K562 (cell line): ENCODE measurements around the gene OR2D2. TPM values are rescaled to one million over a fixed set of nuclear protein-coding genes. Genes with fewer than 3 reads are reported as not detected.

Source experiments
- ATAC-seq: fragments of 200-7000 bp; cut with Tn5 transposase; 3 replicates; pipeline ENCODE4 v1.9.1; 2020; ENCODE audit warnings: moderate library complexity
- BruUV-seq: library from RNA; stranded (reverse); fragments of 400-500 nt; replicated peaks from 2 replicates; lab custom pipeline; 2021; lab: Mats Ljungman, UMichigan
- CTCF ChIA-PET: fragments of 300-600 bp; formaldehyde crosslinking; extraction: SDS; loops from one replicate; lab custom pipeline; 2021; ENCODE audit warnings: low intra/inter-chr PET ratio; lab: Yijun Ruan, JAX
- POLR2A ChIA-PET: fragments of 300-600, 350-650 bp; sonication (Branson Sonifier 250); formaldehyde crosslinking; extraction: SDS; loops from one replicate; lab custom pipeline; 2021; ENCODE audit warnings: antibody characterized with exemption, inconsistent platforms; lab: Yijun Ruan, JAX
- DNase-seq, 4 experiments: peaks; one replicate each; pipeline versions ENCODE4 v3.0.0 to v3.0.0-alpha.2; 2011 to 2018; ENCODE audit warnings: low spot score in 3 of 4, mixed read lengths in 3 of 4; ENCODE audit errors: extremely low read depth in 1 of 4
- FAIRE-seq: peaks from 2 replicates; lab custom pipeline; 2011; peaks lifted over from hg19 to GRCh38; lab: Jason Lieb, UNC
- H2AFZ ChIP-seq: 2 replicates; pipeline ENCODE4 v1.6.0; 2011; ENCODE audit warnings: low read depth, low read length, control low read depth, inconsistent platforms
- H3K27ac ChIP-seq: fragments of 200-600 bp; 3 replicates; pipeline ENCODE4 v1.8.0; 2011; ENCODE audit warnings: low read depth, mild to moderate bottlenecking, control low read depth, inconsistent platforms, low read length, moderate library complexity, mixed read lengths; ENCODE audit errors: extremely low read depth
- H3K27me3 ChIP-seq, 2 experiments: fragments of 300-600 bp in 1 of 2; 2 replicates in 1 of 2; 3 replicates in 1 of 2; pipeline versions ENCODE4 v1.6.0 to v1.8.0; 2011; ENCODE audit warnings: inconsistent platforms in 2 of 2, low read length in 2 of 2, mild to moderate bottlenecking in 1 of 2, mixed read lengths in 1 of 2, moderate library complexity in 1 of 2; ENCODE audit not compliant: control insufficient read depth in 2 of 2, insufficient read depth in 2 of 2
- H3K36me3 ChIP-seq: fragments of 300-600 bp; 3 replicates; pipeline ENCODE4 v1.8.0; 2011; ENCODE audit warnings: mild to moderate bottlenecking, low read length, inconsistent platforms; ENCODE audit not compliant: control insufficient read depth, insufficient read depth
- H3K4me1 ChIP-seq, 2 experiments: fragments of 200-600 bp in 1 of 2; replicated peaks in 1 of 2; 2 replicates in 1 of 2; 3 replicates in 1 of 2; pipeline versions ENCODE4 v1.5.1 to v1.8.0; 2011; ENCODE audit warnings: inconsistent platforms in 2 of 2, low read length in 2 of 2, mild to moderate bottlenecking in 1 of 2, mixed read lengths in 1 of 2, moderate library complexity in 1 of 2; ENCODE audit not compliant: control insufficient read depth in 2 of 2, insufficient read depth in 2 of 2
- H3K4me2 ChIP-seq: 2 replicates; pipeline ENCODE4 v1.6.1; 2011; ENCODE audit warnings: low read length, control low read depth, inconsistent platforms, mixed read lengths; ENCODE audit not compliant: insufficient read depth
- H3K4me3 ChIP-seq: fragments of 200-600 bp; sonication (generic), shearing (Covaris generic); 2 replicates; pipeline ENCODE4 v1.5.1; 2016; ENCODE audit warnings: control low read depth, inconsistent platforms
- H3K79me2 ChIP-seq: fragments of 200-600 bp; 3 replicates; pipeline ENCODE4 v1.8.0; 2011; ENCODE audit warnings: low read length, inconsistent platforms; ENCODE audit not compliant: control insufficient read depth, insufficient read depth
- H3K9ac ChIP-seq, 2 experiments: 2 replicates each; pipeline versions ENCODE4 v1.6.0 to v1.6.1; 2011; ENCODE audit warnings: low read depth in 2 of 2, low read length in 2 of 2, control low read depth in 1 of 2, inconsistent platforms in 1 of 2, mild to moderate bottlenecking in 1 of 2, mixed read lengths in 1 of 2; ENCODE audit not compliant: insufficient read depth in 1 of 2
- H3K9me1 ChIP-seq: one replicate; pipeline ENCODE4 v1.6.0; 2011; ENCODE audit warnings: inconsistent platforms, mild to moderate bottlenecking, low read length, moderate library complexity; ENCODE audit not compliant: control insufficient read depth, insufficient read depth
- H3K9me3 ChIP-seq: replicated peaks from 2 replicates; pipeline ENCODE4 v1.5.1; 2011; ENCODE audit warnings: low read depth, low read length, inconsistent platforms; ENCODE audit not compliant: control insufficient read depth, insufficient read depth
- H4K20me1 ChIP-seq: replicated peaks from 2 replicates; pipeline ENCODE4 v1.6.1; 2011; ENCODE audit warnings: low read length, inconsistent platforms, mixed read lengths; ENCODE audit not compliant: control insufficient read depth, insufficient read depth
- ARID3A ChIP-seq: IDR thresholded peaks from 2 replicates; pipeline ENCODE4 v1.6.1; 2012; ENCODE audit warnings: low read depth, low read length, improper control_type of control experiment, borderline replicate concordance
- ARID4B ChIP-seq: sonication (generic); formaldehyde crosslinking; IDR thresholded peaks from 2 replicates; pipeline ENCODE4 v1.8.0; 2022; ENCODE audit warnings: mild to moderate bottlenecking, missing genetic modification reagents
- MAFF ChIP-seq: IDR thresholded peaks from 2 replicates; pipeline ENCODE4 v1.6.1; 2012; ENCODE audit warnings: low read length, improper control_type of control experiment
- NFIC ChIP-seq: fragments of 450-650 bp; IDR thresholded peaks from 2 replicates; pipeline ENCODE4 v1.6.1; 2017; ENCODE audit warnings: mild to moderate bottlenecking, inconsistent platforms
- SMAD3 ChIP-seq: fragments of 450-650 bp; formaldehyde crosslinking; conservative IDR thresholded peaks from 2 replicates; pipeline ENCODE4 v1.4.0; 2020; ENCODE audit warnings: mild to moderate bottlenecking
- ZMIZ1 ChIP-seq, 2 experiments: fragments of 150-350 bp in 1 of 2; IDR thresholded peaks; 2 replicates each; pipeline ENCODE4 v1.6.1; 2012 to 2016; ENCODE audit warnings: low read depth in 2 of 2, low read length in 2 of 2, mild to moderate bottlenecking in 1 of 2, moderate library complexity in 1 of 2
- WGBS: fragments of 100-300 bp; shearing (Covaris generic); methylation state at CpG from one replicate; pipeline ENCODE4 v1.1.6; 2016; ENCODE audit warnings: low coverage, mixed read lengths; ENCODE audit not compliant: insufficient coverage; ENCODE audit errors: missing lambda C conversion rate; 5-methylcytosine and 5-hydroxymethylcytosine counted together
- in situ Hi-C: fragments of 300-500 bp; cut with MboI; formaldehyde crosslinking; loops from 4 replicates; pipeline ENCODE4 v1.15.0; 2018; ENCODE audit warnings: inconsistent platforms, mixed read lengths
- intact Hi-C: fragments of 100-400 bp; cut with micrococcal nuclease; formaldehyde crosslinking; loops from 2 replicates; pipeline ENCODE4 v1.14.2; 2022
- polyA plus RNA-seq, 8 experiments: library from polyadenylated mRNA; depleted of rRNA in 4 of 8; stranded (reverse) in 5 of 8; unstranded in 3 of 8; fragments of >200 nt; fragmentation: Nextera tagmentation in 2 of 8; fragmentation: Illumina TruSeq in 1 of 8; extraction: Ambion mirVana in 2 of 8; extraction: Trizol in 1 of 8; gene quantifications; 2 replicates each; pipeline versions ENCODE4 v1.2.1 to v1.2.3, GENCODE V29; 2011 to 2014; ENCODE audit warnings: inconsistent platforms in 1 of 8, missing spikeins in 1 of 8
- total RNA-seq, 7 experiments: library from RNA; depleted of rRNA in 6 of 7; stranded (reverse); fragments of >200 nt in 6 of 7; fragmentation: Illumina TruSeq in 2 of 7; extraction: Trizol in 2 of 7; gene quantifications; 2 replicates each; pipeline versions ENCODE4 v1.2.1 to v1.2.3, GENCODE V29; 2011 to 2021; ENCODE audit warnings: low replicate concordance in 1 of 7

OR2D2 gene
- total and polyA plus RNA-seq, 9 of the 15 experiments (the other 6 are each of a cell fraction or from before 2014, with no cell fraction given) = 0.10 to 1.0 (median 0.57) TPM; not detected in 2

GRCh38 chr11:6889835-6890234 is 2.5 kb downstream of the OR2D2 start:
- Histone ChIP-seq H3K27me3 (no peaks in the 10 kb centered on the region), H4K20me1 (no peaks in the 10 kb centered on the region), H3K27ac (no peak overlapping the region), H3K9ac (no peak overlapping the region), H3K9me1 (no peaks in the 10 kb centered on the region), H3K4me3 (no peak overlapping the region)
- no peak for ATAC-seq
- in situ Hi-C loops = no loop called here
- CTCF ChIA-PET = no interaction called here
- 0% methylated on average over 1 of the region's 1 CpG for WGBS
- FAIRE-seq = no peak
- TF ChIP-seq ARID4B (CRISPR knock-in tag) (no peak), SMAD3 (no peak), ZMIZ1 (IDR thresholded peaks at IDR 0.05; ENCODE audit: low read depth in 2 of 2, low read length in 2 of 2) (no peak), NFIC (no peak), MAFF (no peak), ARID3A (no peak)
- TF ChIP-seq, all 486 proteins: peak for 0
- Histone ChIP-seq H2AFZ (no peak overlapping the region), H3K4me2 (no peak overlapping the region), H3K4me1 (no peaks in the 10 kb centered on the region), H3K79me2 (no peaks in the 10 kb centered on the region), H3K36me3 (no peaks in the 10 kb centered on the region), H3K9me3 (no peaks in the 10 kb centered on the region)
- intact Hi-C loops = no loop called here
- POLR2A ChIA-PET = interaction anchor here (1.2 kb wide), 1 partner anchor 9 kb away, joined by 4 read pairs; no protein-coding TSS in a partner anchor
- BruUV-seq = no TSS peak
- DNase-seq = no peak
